K562 (cell line): Measurements from ENCODE around the gene ANGEL2. TPM values are rescaled to one million over a fixed set of nuclear protein-coding genes. Genes with fewer than 3 reads are reported as not detected.

Experiments used
- ATAC-seq: fragments of 200-7000 bp; cut with Tn5 transposase; 3 replicates; pipeline ENCODE4 v1.9.1; 2020; ENCODE audit warnings: moderate library complexity
- BruUV-seq: library from RNA; stranded (reverse); fragments of 400-500 nt; replicated peaks from 2 replicates; lab custom pipeline; 2021; lab: Mats Ljungman, UMichigan
- CTCF ChIA-PET: fragments of 300-600 bp; formaldehyde crosslinking; extraction: SDS; loops from one replicate; lab custom pipeline; 2021; ENCODE audit warnings: low intra/inter-chr PET ratio; lab: Yijun Ruan, JAX
- POLR2A ChIA-PET: fragments of 300-600, 350-650 bp; sonication (Branson Sonifier 250); formaldehyde crosslinking; extraction: SDS; loops from one replicate; lab custom pipeline; 2021; ENCODE audit warnings: antibody characterized with exemption, inconsistent platforms; lab: Yijun Ruan, JAX
- DNase-seq, 4 experiments: peaks; one replicate each; pipeline versions ENCODE4 v3.0.0 to v3.0.0-alpha.2; 2011 to 2018; ENCODE audit warnings: low spot score in 3 of 4, mixed read lengths in 3 of 4; ENCODE audit errors: extremely low read depth in 1 of 4
- FAIRE-seq: peaks from 2 replicates; lab custom pipeline; 2011; peaks lifted over from hg19 to GRCh38; lab: Jason Lieb, UNC
- H2AFZ ChIP-seq: 2 replicates; pipeline ENCODE4 v1.6.0; 2011; ENCODE audit warnings: low read depth, low read length, control low read depth, inconsistent platforms
- H3K27ac ChIP-seq: fragments of 200-600 bp; 3 replicates; pipeline ENCODE4 v1.8.0; 2011; ENCODE audit warnings: low read depth, mild to moderate bottlenecking, control low read depth, inconsistent platforms, low read length, moderate library complexity, mixed read lengths; ENCODE audit errors: extremely low read depth
- H3K27me3 ChIP-seq, 2 experiments: fragments of 300-600 bp in 1 of 2; 2 replicates in 1 of 2; 3 replicates in 1 of 2; pipeline versions ENCODE4 v1.6.0 to v1.8.0; 2011; ENCODE audit warnings: inconsistent platforms in 2 of 2, low read length in 2 of 2, mild to moderate bottlenecking in 1 of 2, mixed read lengths in 1 of 2, moderate library complexity in 1 of 2; ENCODE audit not compliant: control insufficient read depth in 2 of 2, insufficient read depth in 2 of 2
- H3K36me3 ChIP-seq: fragments of 300-600 bp; 3 replicates; pipeline ENCODE4 v1.8.0; 2011; ENCODE audit warnings: mild to moderate bottlenecking, low read length, inconsistent platforms; ENCODE audit not compliant: control insufficient read depth, insufficient read depth
- H3K4me1 ChIP-seq, 2 experiments: fragments of 200-600 bp in 1 of 2; replicated peaks in 1 of 2; 2 replicates in 1 of 2; 3 replicates in 1 of 2; pipeline versions ENCODE4 v1.5.1 to v1.8.0; 2011; ENCODE audit warnings: inconsistent platforms in 2 of 2, low read length in 2 of 2, mild to moderate bottlenecking in 1 of 2, mixed read lengths in 1 of 2, moderate library complexity in 1 of 2; ENCODE audit not compliant: control insufficient read depth in 2 of 2, insufficient read depth in 2 of 2
- H3K4me2 ChIP-seq: 2 replicates; pipeline ENCODE4 v1.6.1; 2011; ENCODE audit warnings: low read length, control low read depth, inconsistent platforms, mixed read lengths; ENCODE audit not compliant: insufficient read depth
- H3K4me3 ChIP-seq: fragments of 200-600 bp; sonication (generic), shearing (Covaris generic); 2 replicates; pipeline ENCODE4 v1.5.1; 2016; ENCODE audit warnings: control low read depth, inconsistent platforms
- H3K79me2 ChIP-seq: fragments of 200-600 bp; 3 replicates; pipeline ENCODE4 v1.8.0; 2011; ENCODE audit warnings: low read length, inconsistent platforms; ENCODE audit not compliant: control insufficient read depth, insufficient read depth
- H3K9ac ChIP-seq, 2 experiments: 2 replicates each; pipeline versions ENCODE4 v1.6.0 to v1.6.1; 2011; ENCODE audit warnings: low read depth in 2 of 2, low read length in 2 of 2, control low read depth in 1 of 2, inconsistent platforms in 1 of 2, mild to moderate bottlenecking in 1 of 2, mixed read lengths in 1 of 2; ENCODE audit not compliant: insufficient read depth in 1 of 2
- H3K9me1 ChIP-seq: one replicate; pipeline ENCODE4 v1.6.0; 2011; ENCODE audit warnings: inconsistent platforms, mild to moderate bottlenecking, low read length, moderate library complexity; ENCODE audit not compliant: control insufficient read depth, insufficient read depth
- H3K9me3 ChIP-seq: replicated peaks from 2 replicates; pipeline ENCODE4 v1.5.1; 2011; ENCODE audit warnings: low read depth, low read length, inconsistent platforms; ENCODE audit not compliant: control insufficient read depth, insufficient read depth
- H4K20me1 ChIP-seq: replicated peaks from 2 replicates; pipeline ENCODE4 v1.6.1; 2011; ENCODE audit warnings: low read length, inconsistent platforms, mixed read lengths; ENCODE audit not compliant: control insufficient read depth, insufficient read depth
- CEBPG ChIP-seq, 3 experiments: fragments of 200-800 bp in 1 of 3; sonication (Bioruptor generic) in 1 of 3; sonication (generic) in 1 of 3; formaldehyde crosslinking in 1 of 3; IDR thresholded peaks in 2 of 3; conservative IDR thresholded peaks in 1 of 3; 2 replicates each; pipeline versions ENCODE4 v1.6.1 to v1.8.0; 2016 to 2022; ENCODE audit warnings: missing compliant biosample characterization in 2 of 3, missing genetic modification characterization in 2 of 3, mild to moderate bottlenecking in 1 of 3, missing genetic modification reagents in 1 of 3
- E2F3 ChIP-seq: fragments of 250-450 bp; sonication (Bioruptor Pico); IDR thresholded peaks from 2 replicates; pipeline ENCODE4 v1.4.0; 2020; ENCODE audit warnings: mild to moderate bottlenecking
- NCOA1 ChIP-seq: fragments of 450-650 bp; IDR thresholded peaks from 2 replicates; pipeline ENCODE4 v1.6.1; 2016; ENCODE audit warnings: low read depth
- NR1H2 ChIP-seq: sonication (generic); formaldehyde crosslinking; IDR thresholded peaks from 2 replicates; pipeline ENCODE4 v1.4.0; 2020; ENCODE audit warnings: mild to moderate bottlenecking, missing genetic modification reagents
- PHF21A ChIP-seq: fragments of 450-650 bp; IDR thresholded peaks from 2 replicates; pipeline ENCODE4 v1.6.1; 2017; ENCODE audit warnings: low read depth, borderline replicate concordance
- SMAD4 ChIP-seq: fragments of 250-450 bp; sonication (Bioruptor Pico); conservative IDR thresholded peaks from 2 replicates; pipeline ENCODE4 v1.8.0; 2021; ENCODE audit warnings: inconsistent platforms, mild to moderate bottlenecking, moderate library complexity
- SNRNP70 ChIP-seq: fragments of 200-400 bp; formaldehyde crosslinking; optimal IDR thresholded peaks from 2 replicates; pipeline ENCODE3; 2017; ENCODE audit warnings: low read depth, low read length
- ZC3H4 ChIP-seq: sonication (generic); formaldehyde crosslinking; IDR thresholded peaks from 2 replicates; pipeline ENCODE4 v1.9.0; 2021; ENCODE audit warnings: missing genetic modification reagents, borderline replicate concordance
- ZKSCAN8 ChIP-seq: fragments of 200-800 bp; sonication (Bioruptor generic); IDR thresholded peaks from 2 replicates; pipeline ENCODE4 v1.6.1; 2016; ENCODE audit warnings: missing genetic modification characterization, missing compliant biosample characterization
- ZNF253 ChIP-seq: fragments of 250-450 bp; sonication (Bioruptor Pico); conservative IDR thresholded peaks from 2 replicates; pipeline ENCODE4 v1.6.1; 2021; ENCODE audit warnings: mild to moderate bottlenecking
- WGBS: fragments of 100-300 bp; shearing (Covaris generic); methylation state at CpG from one replicate; pipeline ENCODE4 v1.1.6; 2016; ENCODE audit warnings: low coverage, mixed read lengths; ENCODE audit not compliant: insufficient coverage; ENCODE audit errors: missing lambda C conversion rate; 5-methylcytosine and 5-hydroxymethylcytosine counted together
- in situ Hi-C: fragments of 300-500 bp; cut with MboI; formaldehyde crosslinking; loops from 4 replicates; pipeline ENCODE4 v1.15.0; 2018; ENCODE audit warnings: inconsistent platforms, mixed read lengths
- intact Hi-C: fragments of 100-400 bp; cut with micrococcal nuclease; formaldehyde crosslinking; loops from 2 replicates; pipeline ENCODE4 v1.14.2; 2022
- polyA plus RNA-seq, 8 experiments: library from polyadenylated mRNA; depleted of rRNA in 4 of 8; stranded (reverse) in 5 of 8; unstranded in 3 of 8; fragments of >200 nt; fragmentation: Nextera tagmentation in 2 of 8; fragmentation: Illumina TruSeq in 1 of 8; extraction: Ambion mirVana in 2 of 8; extraction: Trizol in 1 of 8; gene quantifications; 2 replicates each; pipeline versions ENCODE4 v1.2.1 to v1.2.3, GENCODE V29; 2011 to 2014; ENCODE audit warnings: inconsistent platforms in 1 of 8, missing spikeins in 1 of 8
- total RNA-seq, 7 experiments: library from RNA; depleted of rRNA in 6 of 7; stranded (reverse); fragments of >200 nt in 6 of 7; fragmentation: Illumina TruSeq in 2 of 7; extraction: Trizol in 2 of 7; gene quantifications; 2 replicates each; pipeline versions ENCODE4 v1.2.1 to v1.2.3, GENCODE V29; 2011 to 2021; ENCODE audit warnings: low replicate concordance in 1 of 7
- TF ChIP-seq, protein P1 (sequence below): fragments of 450-650 bp; IDR thresholded peaks from one replicate; pipeline ENCODE4 v1.6.1; 2018; ENCODE audit warnings: mild to moderate bottlenecking, moderate library complexity; ENCODE audit not compliant: partially characterized antibody

Gene ANGEL2
- total and polyA plus RNA-seq, 9 of the 15 experiments (the other 6 are each of a cell fraction or from before 2014, with no cell fraction given), result 6.8 to 34.6 (median 26.2) TPM

DNA sequence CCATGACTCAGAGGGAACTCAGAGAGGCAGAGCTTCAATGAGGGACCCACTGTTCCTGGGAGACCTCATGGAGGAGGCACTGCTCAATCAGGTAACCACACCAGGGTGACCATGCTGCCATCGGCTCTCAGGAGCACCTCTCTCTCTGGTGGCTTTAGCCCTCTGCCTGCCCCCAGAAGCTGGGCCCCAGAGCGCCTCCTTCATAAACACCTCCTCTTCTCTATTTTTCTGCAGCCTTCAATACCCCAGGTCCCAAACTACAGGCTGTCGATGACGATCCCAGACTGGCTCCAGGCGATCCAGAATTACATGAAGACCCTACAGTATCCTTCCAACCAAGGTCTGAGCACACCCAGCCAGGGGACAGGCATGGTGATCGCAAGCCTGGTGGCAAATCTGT, 54.7 kb downstream of the ANGEL2 start:
- 2% methylated on average over 6 of the region's 6 CpGs for WGBS
- intact Hi-C loops, result no loop called here
- H3K4me1 ChIP-seq, result peaks cover 0 to 4% of the 10 kb centered on the region in 2 experiments; a peak in 2 of 5 replicates
- ChIA-PET POLR2A (interaction anchor here (0.7 kb wide), 1 partner anchor 14 kb away, joined by 4 read pairs; no protein-coding TSS in a partner anchor), CTCF (no interaction called here)
- peaks cover 58 to 89% of the 10 kb centered on the region in 2 experiments for H3K27me3 ChIP-seq
- FAIRE-seq (no peak), DNase-seq (no peak), ATAC-seq (peak; percentile 16; the same call in 2 of the 3 replicates)
- no peaks in the 10 kb centered on the region for H3K79me2 ChIP-seq
- H4K20me1 ChIP-seq, result no peaks in the 10 kb centered on the region; the same call in 1 of the 2 replicates
- no peak overlapping the region for H3K4me3 ChIP-seq
- in situ Hi-C loops, result no loop called here
- H3K9me3 ChIP-seq, result no peaks in the 10 kb centered on the region
- H3K9me1 ChIP-seq, result no peaks in the 10 kb centered on the region
- H3K4me2 ChIP-seq, result no peak overlapping the region
- TF ChIP-seq ZNF253 (CRISPR knock-in tag), result no peak
- no peak for TF ChIP-seq ZKSCAN8 (CRISPR knock-in tag)
- TF ChIP-seq SMAD4 (CRISPR knock-in tag), result no peak
- no peak for TF ChIP-seq NCOA1
- TF ChIP-seq PHF21A, result no peak
- no peak for TF ChIP-seq E2F3
- TF ChIP-seq, protein P1, sequence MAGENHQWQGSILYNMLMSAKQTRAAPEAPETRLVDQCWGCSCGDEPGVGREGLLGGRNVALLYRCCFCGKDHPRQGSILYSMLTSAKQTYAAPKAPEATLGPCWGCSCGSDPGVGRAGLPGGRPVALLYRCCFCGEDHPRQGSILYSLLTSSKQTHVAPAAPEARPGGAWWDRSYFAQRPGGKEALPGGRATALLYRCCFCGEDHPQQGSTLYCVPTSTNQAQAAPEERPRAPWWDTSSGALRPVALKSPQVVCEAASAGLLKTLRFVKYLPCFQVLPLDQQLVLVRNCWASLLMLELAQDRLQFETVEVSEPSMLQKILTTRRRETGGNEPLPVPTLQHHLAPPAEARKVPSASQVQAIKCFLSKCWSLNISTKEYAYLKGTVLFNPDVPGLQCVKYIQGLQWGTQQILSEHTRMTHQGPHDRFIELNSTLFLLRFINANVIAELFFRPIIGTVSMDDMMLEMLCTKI, result no peak
- TF ChIP-seq CEBPG (CRISPR knock-in tag; IDR thresholded peaks at IDR 0.05), result no peak
- no peak for TF ChIP-seq CEBPG (tag; conservative IDR thresholded peaks at IDR 0.05 in 1 of 2, IDR thresholded peaks at IDR 0.05 in 1 of 2)
- TF ChIP-seq NR1H2 (CRISPR knock-in tag), result no peak
- no peak for TF ChIP-seq ZC3H4
- no peak for TF ChIP-seq SNRNP70
- BruUV-seq, result no TSS peak
- H3K36me3 ChIP-seq, result no peaks in the 10 kb centered on the region
- peak overlapping the region in 1 of 2 experiments; percentile 12; a peak in 1 of 4 replicates for H3K9ac ChIP-seq
- H3K27ac ChIP-seq, result no peak overlapping the region
- H2AFZ ChIP-seq, result no peak overlapping the region
